ENCODE data around the gene PRPF40A.

- TF ChIP-seq CTCF (IDR thresholded peaks at IDR 0.05; ENCODE audit: low read length), result no peak
- TF ChIP-seq EZH2 (IDR thresholded peaks at IDR 0.05; ENCODE audit: borderline replicate concordance, low read length), result no peak
These were observed 23.1 kb downstream of the PRPF40A start for GRCh38 chr2:152694161-152694661.
